CD14-positive monocyte (primary cell): ENCODE results near the gene PTPRN2. TPM values are rescaled to one million over a fixed set of nuclear protein-coding genes. Genes with fewer than 3 reads are reported as not detected.

ENCODE experiments used
- DNase-seq, 3 donors: peaks; one replicate each; pipeline ENCODE4 v3.0.0-alpha.2; 2011 to 2022
- H2AFZ ChIP-seq: 2 replicates; pipeline ENCODE4 v1.6.0; 2012; ENCODE audit warnings: mild to moderate bottlenecking, low read depth, low read length, inconsistent platforms; ENCODE audit not compliant: insufficient read depth, poor library complexity, severe bottlenecking
- H3K27ac ChIP-seq, 2 donors: 1 replicate in 1 of 2; 2 replicates in 1 of 2; pipeline ENCODE4 v1.5.1; 2012 to 2013; ENCODE audit warnings: low read length in 2 of 2, control low read depth in 1 of 2, inconsistent platforms in 1 of 2, low read depth in 1 of 2, mild to moderate bottlenecking in 1 of 2
- H3K27me3 ChIP-seq, 2 donors: one replicate each; pipeline versions ENCODE4 v1.6.0 to v1.6.1; 2011 to 2013; ENCODE audit warnings: low read length in 2 of 2; ENCODE audit not compliant: control insufficient read depth in 2 of 2, insufficient read depth in 2 of 2
- H3K36me3 ChIP-seq, 2 donors: replicated peaks in 1 of 2; 1 replicate in 1 of 2; 2 replicates in 1 of 2; pipeline versions ENCODE4 v1.5.1 to v1.6.1; 2012 to 2013; ENCODE audit warnings: low read length in 2 of 2, control low read depth in 1 of 2, inconsistent platforms in 1 of 2, mild to moderate bottlenecking in 1 of 2; ENCODE audit not compliant: insufficient read depth in 2 of 2, control insufficient read depth in 1 of 2
- H3K4me1 ChIP-seq, 2 donors: 1 replicate in 1 of 2; 2 replicates in 1 of 2; pipeline versions ENCODE4 v1.5.1 to v1.6.1; 2012 to 2013; ENCODE audit warnings: low read length in 2 of 2, control low read depth in 1 of 2, inconsistent platforms in 1 of 2, mild to moderate bottlenecking in 1 of 2, moderate library complexity in 1 of 2; ENCODE audit not compliant: insufficient read depth in 2 of 2, control insufficient read depth in 1 of 2
- H3K4me2 ChIP-seq: replicated peaks from 2 replicates; pipeline ENCODE3; 2012; ENCODE audit warnings: low read length, moderate library complexity, mild to moderate bottlenecking; ENCODE audit not compliant: poor library complexity, severe bottlenecking; ENCODE audit errors: extremely low read depth
- H3K4me3 ChIP-seq, 3 experiments: fragments of 200-600 bp in 1 of 3; sonication (generic) in 1 of 3; replicated peaks in 1 of 3; 1 replicate in 2 of 3; 2 replicates in 1 of 3; pipeline ENCODE4 v1.5.1; 2011 to 2013; ENCODE audit warnings: low read length in 3 of 3, mild to moderate bottlenecking in 3 of 3, control low read depth in 2 of 3, low read depth in 2 of 3, inconsistent platforms in 1 of 3, moderate library complexity in 1 of 3
- H3K79me2 ChIP-seq: 2 replicates; pipeline ENCODE4 v1.6.0; 2012; ENCODE audit warnings: mild to moderate bottlenecking, control low read depth, inconsistent platforms, low read length, moderate library complexity; ENCODE audit not compliant: insufficient read depth
- H3K9ac ChIP-seq: 2 replicates; pipeline ENCODE4 v1.6.0; 2017; ENCODE audit warnings: low read length, mild to moderate bottlenecking; ENCODE audit not compliant: insufficient read depth, poor library complexity, severe bottlenecking
- H3K9me3 ChIP-seq, 2 donors: replicated peaks in 1 of 2; 1 replicate in 1 of 2; 2 replicates in 1 of 2; pipeline versions ENCODE4 v1.5.1 to v1.6.1; 2012 to 2013; ENCODE audit warnings: low read length in 2 of 2, control low read depth in 1 of 2; ENCODE audit not compliant: control insufficient read depth in 1 of 2, insufficient read depth in 1 of 2
- H4K20me1 ChIP-seq: 2 replicates; pipeline ENCODE4 v1.6.0; 2012; ENCODE audit warnings: mild to moderate bottlenecking, low read length, control low read depth, moderate library complexity; ENCODE audit not compliant: insufficient read depth
- H3K27ac Mint-ChIP-seq, 7 donors: one replicate each; pipeline ENCODE4 v1.8.0; 2020; ENCODE audit warnings: mild to moderate bottlenecking in 7 of 7, mixed read lengths in 7 of 7, moderate library complexity in 6 of 7, inconsistent platforms in 2 of 7
- H3K27me3 Mint-ChIP-seq, 3 donors: one replicate each; pipeline ENCODE4 v1.8.0; 2021 to 2022; ENCODE audit warnings: low read depth in 3 of 3, mild to moderate bottlenecking in 3 of 3, mixed read lengths in 3 of 3, moderate library complexity in 3 of 3, inconsistent platforms in 1 of 3
- H3K36me3 Mint-ChIP-seq, 2 donors: one replicate each; pipeline ENCODE4 v1.8.0; 2020; ENCODE audit warnings: mixed read lengths in 2 of 2, inconsistent platforms in 1 of 2, mild to moderate bottlenecking in 1 of 2
- H3K4me1 Mint-ChIP-seq: one replicate; pipeline ENCODE4 v1.8.0; 2020; ENCODE audit warnings: mild to moderate bottlenecking, mixed read lengths
- H3K4me3 Mint-ChIP-seq, 2 donors: one replicate each; pipeline ENCODE4 v1.8.0; 2020; ENCODE audit warnings: mild to moderate bottlenecking in 2 of 2, mixed read lengths in 2 of 2, moderate library complexity in 1 of 2
- H3K9me3 Mint-ChIP-seq, 7 donors: one replicate each; pipeline ENCODE4 v1.8.0; 2020 to 2022; ENCODE audit warnings: mixed read lengths in 7 of 7, mild to moderate bottlenecking in 6 of 7, moderate library complexity in 6 of 7, inconsistent platforms in 2 of 7
- WGBS: methylation state at CpG from one replicate; pipeline ENCODE4 v1.1.5; 2013; ENCODE audit warnings: missing lambda C conversion rate; ENCODE audit not compliant: insufficient coverage; 5-methylcytosine and 5-hydroxymethylcytosine counted together
- intact Hi-C, 2 donors: fragments of 100-400 bp; cut with micrococcal nuclease; formaldehyde crosslinking; loops; one replicate each; pipeline versions ENCODE4 v1.15.0 to v1.15.1; 2023
- polyA plus RNA-seq, 3 donors: library from polyadenylated mRNA; depleted of rRNA in 1 of 3; unstranded in 2 of 3; stranded (reverse) in 1 of 3; fragments of 300-500 nt in 2 of 3; fragments of >200 nt in 1 of 3; fragmentation: Illumina TruSeq in 2 of 3; gene quantifications; 1 replicate in 2 of 3; 2 replicates in 1 of 3; pipeline ENCODE4 v1.2.3, GENCODE V29; 2012 to 2021
- TF ChIP-seq, protein P1 (sequence below): fragments of 200-600 bp; IDR thresholded peaks from one replicate; pipeline ENCODE4 v1.8.0; 2022; ENCODE audit warnings: antibody characterized with exemption, mild to moderate bottlenecking

Gene PTPRN2
- polyA plus RNA-seq, 3 donors, result 0.25 to 1.4 (median 0.97) TPM

DNA sequence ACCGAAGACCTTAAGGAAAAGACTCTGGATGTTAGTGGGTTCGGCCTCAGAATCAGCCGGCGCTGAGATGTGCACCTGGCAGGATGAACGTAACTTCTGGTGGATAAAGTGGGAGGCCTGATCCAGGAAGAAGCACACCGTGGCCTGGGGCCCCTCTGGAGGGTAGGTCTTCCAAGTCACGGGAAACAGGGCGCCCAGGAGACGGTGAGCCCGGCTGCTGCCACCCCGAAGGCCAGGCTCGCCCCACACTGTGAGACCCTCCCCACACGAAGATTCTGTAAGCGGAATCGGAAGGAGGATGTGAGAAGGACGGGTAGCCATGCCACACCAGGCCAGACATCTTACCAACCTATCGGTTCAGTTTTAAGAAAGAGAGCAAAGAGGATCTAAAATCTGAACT lies 971.8 kb downstream of the PTPRN2 start:
- WGBS, result 92% methylated on average over 15 of the region's 17 CpGs
- no peak overlapping the region for H3K27ac Mint-ChIP-seq
- H3K4me3 ChIP-seq, result no peak overlapping the region

DNA sequence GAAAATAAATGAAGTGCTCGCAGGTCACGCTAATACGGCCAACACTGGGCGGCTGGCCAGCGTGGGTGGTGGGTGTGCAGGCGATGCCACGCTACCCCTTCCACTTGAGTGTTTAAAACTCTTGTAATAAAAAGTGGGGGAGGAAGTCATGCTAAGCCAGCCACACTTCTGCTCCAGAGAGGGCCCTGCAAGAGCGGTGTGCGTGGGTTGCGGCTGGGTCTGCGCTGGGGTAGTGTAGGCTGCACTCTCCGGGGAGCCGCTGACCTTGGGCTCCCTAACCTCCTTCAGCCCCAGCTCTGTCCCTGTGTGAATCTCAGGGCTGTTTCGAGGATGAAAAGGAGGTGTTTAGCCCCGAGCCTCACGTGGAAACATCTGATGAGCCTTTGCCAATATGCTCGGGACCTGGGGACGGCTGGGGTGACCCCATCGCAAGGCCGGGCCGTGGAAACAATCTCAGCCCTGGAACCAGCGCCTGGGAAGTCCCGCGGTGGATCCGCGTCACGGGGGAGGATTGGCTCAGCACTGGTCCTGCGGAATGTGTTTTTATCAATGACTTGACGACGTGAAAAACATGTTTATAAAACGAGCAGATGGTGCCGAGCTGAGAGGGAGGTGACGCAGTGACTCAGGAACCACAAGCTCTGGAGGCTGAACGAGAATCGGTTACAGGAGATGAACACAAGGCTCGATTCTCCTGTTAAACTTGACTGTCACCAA lies 972.4 kb downstream of the PTPRN2 start:
- Mint-ChIP-seq H3K4me1 (peaks cover 5% of the 10 kb centered on the region), H3K4me3 (no peak overlapping the region), H3K27ac (no peak overlapping the region), H3K9me3 (peaks cover 2 to 17% (median 11%) of the 10 kb centered on the region in 7 donors), H3K36me3 (peaks cover 0 to 4% of the 10 kb centered on the region in 2 donors), H3K27me3 (peaks cover 29 to 47% (median 40%) of the 10 kb centered on the region in 3 donors)
- 96% methylated on average over 34 of the region's 36 CpGs for WGBS
- Histone ChIP-seq H3K36me3 (no peaks in the 10 kb centered on the region), H3K27ac (no peak overlapping the region), H3K4me2 (no peak overlapping the region), H3K27me3 (peaks cover 0 to 29% of the 10 kb centered on the region in 2 donors), H3K79me2 (no peaks in the 10 kb centered on the region), H3K9me3 (peaks cover 0 to 6% of the 10 kb centered on the region in 2 donors), H2AFZ (no peak overlapping the region), H3K4me1 (peaks cover 14 to 17% of the 10 kb centered on the region in 2 donors), H3K4me3 (no peak overlapping the region), H4K20me1 (no peaks in the 10 kb centered on the region), H3K9ac (no peak overlapping the region)
- DNase-seq, result no peak
- TF ChIP-seq, protein P1, sequence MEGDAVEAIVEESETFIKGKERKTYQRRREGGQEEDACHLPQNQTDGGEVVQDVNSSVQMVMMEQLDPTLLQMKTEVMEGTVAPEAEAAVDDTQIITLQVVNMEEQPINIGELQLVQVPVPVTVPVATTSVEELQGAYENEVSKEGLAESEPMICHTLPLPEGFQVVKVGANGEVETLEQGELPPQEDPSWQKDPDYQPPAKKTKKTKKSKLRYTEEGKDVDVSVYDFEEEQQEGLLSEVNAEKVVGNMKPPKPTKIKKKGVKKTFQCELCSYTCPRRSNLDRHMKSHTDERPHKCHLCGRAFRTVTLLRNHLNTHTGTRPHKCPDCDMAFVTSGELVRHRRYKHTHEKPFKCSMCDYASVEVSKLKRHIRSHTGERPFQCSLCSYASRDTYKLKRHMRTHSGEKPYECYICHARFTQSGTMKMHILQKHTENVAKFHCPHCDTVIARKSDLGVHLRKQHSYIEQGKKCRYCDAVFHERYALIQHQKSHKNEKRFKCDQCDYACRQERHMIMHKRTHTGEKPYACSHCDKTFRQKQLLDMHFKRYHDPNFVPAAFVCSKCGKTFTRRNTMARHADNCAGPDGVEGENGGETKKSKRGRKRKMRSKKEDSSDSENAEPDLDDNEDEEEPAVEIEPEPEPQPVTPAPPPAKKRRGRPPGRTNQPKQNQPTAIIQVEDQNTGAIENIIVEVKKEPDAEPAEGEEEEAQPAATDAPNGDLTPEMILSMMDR, result no peak
- intact Hi-C loops, result no loop called here

More for the DNA sequence above, 971.8 kb downstream of the PTPRN2 start:
- no peak overlapping the region for H3K27ac ChIP-seq
- Mint-ChIP-seq H3K9me3 (peaks cover 2 to 17% (median 11%) of the 10 kb centered on the region in 7 donors), H3K4me3 (no peak overlapping the region), H3K4me1 (peaks cover 5% of the 10 kb centered on the region), H3K36me3 (peaks cover 0 to 4% of the 10 kb centered on the region in 2 donors), H3K27me3 (peaks cover 27 to 47% (median 37%) of the 10 kb centered on the region in 3 donors)
- H3K4me1 ChIP-seq, result peaks cover 14 to 17% of the 10 kb centered on the region in 2 donors
- H3K79me2 ChIP-seq, result no peaks in the 10 kb centered on the region
- TF ChIP-seq, protein P1, result no peak
- no peaks in the 10 kb centered on the region for H4K20me1 ChIP-seq
- peaks cover 0 to 28% of the 10 kb centered on the region in 2 donors for H3K27me3 ChIP-seq
- H3K36me3 ChIP-seq, result no peaks in the 10 kb centered on the region
- no peak overlapping the region for H3K4me2 ChIP-seq
- peaks cover 0 to 6% of the 10 kb centered on the region in 2 donors for H3K9me3 ChIP-seq
- no peak for DNase-seq
- H2AFZ ChIP-seq, result no peak overlapping the region
- intact Hi-C loops, result no loop called here
- no peak overlapping the region for H3K9ac ChIP-seq
